Liver (tissue), 9 donors: ENCODE data around the gene KRTAP10-3. TPM values are rescaled to one million over a fixed set of nuclear protein-coding genes. Genes with fewer than 3 reads are reported as not detected.

Experiments used
- DNase-seq: peaks from one replicate; pipeline ENCODE4 v3.0.0-alpha.2; 2017; ENCODE audit warnings: low spot score
- H3K27ac ChIP-seq, 2 donors: one replicate each; pipeline ENCODE4 v1.7.0; 2013; ENCODE audit warnings: inconsistent platforms in 2 of 2, low read length in 2 of 2, control low read depth in 1 of 2, low read depth in 1 of 2, mild to moderate bottlenecking in 1 of 2
- H3K27me3 ChIP-seq, 4 donors: one replicate each; pipeline versions ENCODE4 v1.6.1 to v1.7.0; 2013; ENCODE audit warnings: low read length in 3 of 4, inconsistent platforms in 1 of 4, mild to moderate bottlenecking in 1 of 4, moderate library complexity in 1 of 4; ENCODE audit not compliant: control insufficient read depth in 4 of 4, insufficient read depth in 4 of 4
- H3K36me3 ChIP-seq, 4 donors: one replicate each; pipeline versions ENCODE4 v1.6.1 to v1.7.0; 2013; ENCODE audit warnings: low read length in 3 of 4, mild to moderate bottlenecking in 3 of 4, low read depth in 1 of 4, moderate library complexity in 1 of 4; ENCODE audit not compliant: control insufficient read depth in 4 of 4, insufficient read depth in 3 of 4
- H3K4me1 ChIP-seq, 4 donors: one replicate each; pipeline versions ENCODE4 v1.6.1 to v1.7.0; 2013; ENCODE audit warnings: low read length in 3 of 4, mild to moderate bottlenecking in 3 of 4, moderate library complexity in 1 of 4; ENCODE audit not compliant: control insufficient read depth in 4 of 4, insufficient read depth in 4 of 4
- H3K4me3 ChIP-seq, 3 donors: one replicate each; pipeline versions ENCODE4 v1.6.1 to v1.7.0; 2013; ENCODE audit warnings: low read length in 3 of 3, control low read depth in 1 of 3, low read depth in 1 of 3, mild to moderate bottlenecking in 1 of 3
- H3K9ac ChIP-seq, 2 donors: one replicate each; pipeline ENCODE4 v1.7.0; 2013; ENCODE audit warnings: low read length in 2 of 2, mild to moderate bottlenecking in 2 of 2, moderate library complexity in 2 of 2, control low read depth in 1 of 2, low read depth in 1 of 2
- H3K9me3 ChIP-seq, 4 donors: one replicate each; pipeline versions ENCODE4 v1.6.1 to v1.7.0; 2013; ENCODE audit warnings: low read length in 3 of 4; ENCODE audit not compliant: control insufficient read depth in 4 of 4
- EGR1 ChIP-seq, 2 donors: IDR thresholded peaks; 2 replicates each; pipeline ENCODE4 v1.6.1; 2016 to 2018; ENCODE audit warnings: antibody characterized with exemption in 2 of 2, low read depth in 2 of 2
- FOXA1 ChIP-seq: IDR thresholded peaks from 2 replicates; pipeline ENCODE4 v1.6.1; 2016; ENCODE audit warnings: antibody characterized with exemption
- FOXA2 ChIP-seq: IDR thresholded peaks from 2 replicates; pipeline ENCODE4 v1.6.1; 2016; ENCODE audit warnings: antibody characterized with exemption
- GABPA ChIP-seq, 2 donors: IDR thresholded peaks in 1 of 2; conservative IDR thresholded peaks in 1 of 2; 2 replicates each; pipeline ENCODE4 v1.6.1; 2016; ENCODE audit warnings: antibody characterized with exemption in 2 of 2, mild to moderate bottlenecking in 1 of 2, moderate library complexity in 1 of 2
- HNF4A ChIP-seq, 2 donors: conservative IDR thresholded peaks; 2 replicates each; pipeline ENCODE4 v1.6.1; 2016; ENCODE audit warnings: antibody characterized with exemption in 2 of 2, mild to moderate bottlenecking in 2 of 2
- HNF4G ChIP-seq: IDR thresholded peaks from 2 replicates; pipeline ENCODE4 v1.6.1; 2016; ENCODE audit warnings: antibody characterized with exemption
- JUND ChIP-seq, 2 donors: IDR thresholded peaks; 2 replicates each; pipeline ENCODE4 v1.6.1; 2016; ENCODE audit warnings: antibody characterized with exemption in 2 of 2
- NR2F2 ChIP-seq: IDR thresholded peaks from 2 replicates; pipeline ENCODE4 v1.6.1; 2016; ENCODE audit warnings: antibody characterized with exemption
- RAD21 ChIP-seq, 2 donors: IDR thresholded peaks; 2 replicates each; pipeline ENCODE4 v1.6.1; 2016; ENCODE audit warnings: antibody characterized with exemption in 2 of 2, mild to moderate bottlenecking in 2 of 2
- RXRA ChIP-seq, 2 donors: IDR thresholded peaks; 2 replicates each; pipeline ENCODE4 v1.6.1; 2017 to 2018; ENCODE audit warnings: antibody characterized with exemption in 2 of 2, mild to moderate bottlenecking in 1 of 2
- SP1 ChIP-seq: IDR thresholded peaks from 2 replicates; pipeline ENCODE4 v1.6.1; 2018; ENCODE audit warnings: antibody characterized with exemption, mild to moderate bottlenecking
- TAF1 ChIP-seq: conservative IDR thresholded peaks from 2 replicates; pipeline ENCODE4 v1.6.1; 2016; ENCODE audit warnings: antibody characterized with exemption, mild to moderate bottlenecking
- YY1 ChIP-seq: IDR thresholded peaks from 2 replicates; pipeline ENCODE4 v1.6.1; 2016; ENCODE audit warnings: antibody characterized with exemption, mild to moderate bottlenecking
- WGBS: extraction: QIAGEN DNeasy Blood & Tissue Kit; methylation state at CpG from one replicate; pipeline ENCODE4 v1.1.7; 2013; 5-methylcytosine and 5-hydroxymethylcytosine counted together
- polyA plus RNA-seq, 2 donors: library from polyadenylated mRNA; stranded (reverse) in 1 of 2; unstranded in 1 of 2; fragments of 200-250 nt in 1 of 2; fragments of >200 nt in 1 of 2; fragmentation: Nextera tagmentation in 1 of 2; extraction: Ambion mirVana in 1 of 2; gene quantifications; one replicate each; pipeline versions ENCODE4 v1.2.1 to v1.2.3, GENCODE V29; 2013 to 2015
- total RNA-seq, 2 donors: library from RNA; depleted of rRNA; stranded (reverse); fragments of >200 nt; gene quantifications; one replicate each; pipeline ENCODE4 v1.2.3, GENCODE V29; 2014
- TF ChIP-seq, protein P1 (sequence below): fragments of 150-350 bp; IDR thresholded peaks from 2 replicates; pipeline ENCODE4 v1.5.1; 2017; ENCODE audit warnings: improper control_type of control experiment, low read depth, low read length; ENCODE audit not compliant: missing input control
- TF ChIP-seq, protein P2 (sequence below): IDR thresholded peaks from 2 replicates; pipeline ENCODE4 v1.6.1; 2016; ENCODE audit warnings: antibody characterized with exemption
- TF ChIP-seq, protein P3 (sequence below): IDR thresholded peaks from 2 replicates; pipeline ENCODE4 v1.6.1; 2016; ENCODE audit warnings: antibody characterized with exemption, mild to moderate bottlenecking
- TF ChIP-seq, protein P4 (sequence below): IDR thresholded peaks from 2 replicates; pipeline ENCODE4 v1.6.1; 2016; ENCODE audit warnings: antibody characterized with exemption
- TF ChIP-seq, protein P5 (sequence below): IDR thresholded peaks from 2 replicates; pipeline ENCODE4 v1.6.1; 2016; ENCODE audit warnings: antibody characterized with exemption
- donor health status: healthy.
- donor health status: healthy.
- donor health status: healthy.
- donor health status: healthy.
- donor health status: healthy.

The KRTAP10-3 gene, protein sequence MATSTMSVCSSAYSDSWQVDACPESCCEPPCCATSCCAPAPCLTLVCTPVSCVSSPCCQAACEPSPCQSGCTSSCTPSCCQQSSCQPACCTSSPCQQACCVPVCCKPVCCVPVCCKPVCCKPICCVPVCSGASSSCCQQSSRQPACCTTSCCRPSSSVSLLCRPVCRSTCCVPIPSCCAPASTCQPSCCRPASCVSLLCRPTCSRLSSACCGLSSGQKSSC
- total RNA-seq = not detected
- not detected for polyA plus RNA-seq

DNA sequence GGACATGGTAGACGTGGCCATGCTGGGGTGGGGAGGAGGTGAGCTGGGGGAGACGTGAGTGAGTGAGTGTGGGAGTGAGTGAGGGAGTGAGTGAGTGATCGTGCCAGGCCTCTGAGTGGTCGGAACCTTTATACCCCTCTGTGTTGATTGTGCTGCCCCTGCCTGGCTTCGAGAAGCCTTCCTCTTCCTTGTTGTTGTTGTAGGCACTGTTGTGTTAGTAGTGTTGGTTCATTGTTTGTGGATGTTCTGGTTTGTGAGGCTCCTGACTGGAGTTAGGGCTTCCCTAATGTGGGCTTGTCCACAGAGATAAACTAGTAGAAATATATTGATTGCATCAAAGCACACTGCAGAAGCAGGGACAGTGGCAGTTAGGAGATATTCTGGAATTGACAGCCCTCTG is at the start of gene KRTAP10-3:
Gene KRTAP10-3, minus strand, starts transcription at position 101 of the 400 bp plus-strand sequence. Its CDS starts 80 bp downstream, at position 21.
- no peaks in the 10 kb centered on the region for H3K36me3 ChIP-seq
- H3K27me3 ChIP-seq = no peaks in the 10 kb centered on the region
- H3K4me1 ChIP-seq = peaks cover 0 to 4% (median 0%) of the 10 kb centered on the region in 4 donors
- WGBS = 74% methylated on average over 5 of the region's 5 CpGs
- DNase-seq = peak; percentile 19
- no peak within 1 kb of the TSS for H3K4me3 ChIP-seq
- no peak within 1 kb of the TSS for H3K9ac ChIP-seq
- H3K27ac ChIP-seq = no peak within 1 kb of the TSS
- H3K9me3 ChIP-seq = no peaks in the 10 kb centered on the region
- TF ChIP-seq HNF4G = no peak

DNA sequence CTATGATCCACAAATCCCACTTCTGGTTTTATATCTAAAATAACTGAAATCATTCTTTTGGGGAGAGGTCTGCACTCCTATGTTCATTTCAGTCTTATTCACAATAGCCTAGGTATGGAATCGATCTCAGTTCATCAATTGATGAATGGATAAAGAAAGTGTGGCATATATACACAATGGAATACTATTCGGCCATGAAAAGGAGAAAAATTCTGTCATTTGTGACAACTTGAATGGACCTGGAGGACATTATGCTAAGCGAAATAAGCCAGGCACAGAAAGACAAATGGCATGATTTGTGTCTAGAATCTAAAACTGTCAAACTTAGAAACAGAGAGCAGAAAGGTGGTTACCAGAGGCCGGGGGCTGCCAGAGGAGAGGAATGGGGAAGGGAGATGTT is 47.9 kb upstream of the KRTAP10-3 start:
- Histone ChIP-seq H3K9me3 (peaks cover 1 to 16% (median 5%) of the 10 kb centered on the region in 4 donors), H3K9ac (no peak overlapping the region), H3K4me1 (no peaks in the 10 kb centered on the region), H3K27me3 (no peaks in the 10 kb centered on the region), H3K36me3 (no peaks in the 10 kb centered on the region), H3K27ac (no peak overlapping the region), H3K4me3 (no peak overlapping the region)
- TF ChIP-seq JUND (IDR thresholded peaks at IDR 0.05) = no peak
- TF ChIP-seq EGR1 (IDR thresholded peaks at IDR 0.05; ENCODE audit: low read depth in 2 of 2) = no peak
- TF ChIP-seq, protein P1, sequence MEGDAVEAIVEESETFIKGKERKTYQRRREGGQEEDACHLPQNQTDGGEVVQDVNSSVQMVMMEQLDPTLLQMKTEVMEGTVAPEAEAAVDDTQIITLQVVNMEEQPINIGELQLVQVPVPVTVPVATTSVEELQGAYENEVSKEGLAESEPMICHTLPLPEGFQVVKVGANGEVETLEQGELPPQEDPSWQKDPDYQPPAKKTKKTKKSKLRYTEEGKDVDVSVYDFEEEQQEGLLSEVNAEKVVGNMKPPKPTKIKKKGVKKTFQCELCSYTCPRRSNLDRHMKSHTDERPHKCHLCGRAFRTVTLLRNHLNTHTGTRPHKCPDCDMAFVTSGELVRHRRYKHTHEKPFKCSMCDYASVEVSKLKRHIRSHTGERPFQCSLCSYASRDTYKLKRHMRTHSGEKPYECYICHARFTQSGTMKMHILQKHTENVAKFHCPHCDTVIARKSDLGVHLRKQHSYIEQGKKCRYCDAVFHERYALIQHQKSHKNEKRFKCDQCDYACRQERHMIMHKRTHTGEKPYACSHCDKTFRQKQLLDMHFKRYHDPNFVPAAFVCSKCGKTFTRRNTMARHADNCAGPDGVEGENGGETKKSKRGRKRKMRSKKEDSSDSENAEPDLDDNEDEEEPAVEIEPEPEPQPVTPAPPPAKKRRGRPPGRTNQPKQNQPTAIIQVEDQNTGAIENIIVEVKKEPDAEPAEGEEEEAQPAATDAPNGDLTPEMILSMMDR = no peak
- TF ChIP-seq, protein P2, sequence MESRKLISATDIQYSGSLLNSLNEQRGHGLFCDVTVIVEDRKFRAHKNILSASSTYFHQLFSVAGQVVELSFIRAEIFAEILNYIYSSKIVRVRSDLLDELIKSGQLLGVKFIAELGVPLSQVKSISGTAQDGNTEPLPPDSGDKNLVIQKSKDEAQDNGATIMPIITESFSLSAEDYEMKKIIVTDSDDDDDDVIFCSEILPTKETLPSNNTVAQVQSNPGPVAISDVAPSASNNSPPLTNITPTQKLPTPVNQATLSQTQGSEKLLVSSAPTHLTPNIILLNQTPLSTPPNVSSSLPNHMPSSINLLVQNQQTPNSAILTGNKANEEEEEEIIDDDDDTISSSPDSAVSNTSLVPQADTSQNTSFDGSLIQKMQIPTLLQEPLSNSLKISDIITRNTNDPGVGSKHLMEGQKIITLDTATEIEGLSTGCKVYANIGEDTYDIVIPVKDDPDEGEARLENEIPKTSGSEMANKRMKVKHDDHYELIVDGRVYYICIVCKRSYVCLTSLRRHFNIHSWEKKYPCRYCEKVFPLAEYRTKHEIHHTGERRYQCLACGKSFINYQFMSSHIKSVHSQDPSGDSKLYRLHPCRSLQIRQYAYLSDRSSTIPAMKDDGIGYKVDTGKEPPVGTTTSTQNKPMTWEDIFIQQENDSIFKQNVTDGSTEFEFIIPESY = no peak
- TF ChIP-seq GABPA (IDR thresholded peaks at IDR 0.05 in 1 of 2, conservative IDR thresholded peaks at IDR 0.05 in 1 of 2) = no peak
- no peak for TF ChIP-seq SP1
- no peak for TF ChIP-seq YY1
- no peak for TF ChIP-seq FOXA1
- TF ChIP-seq, protein P3, sequence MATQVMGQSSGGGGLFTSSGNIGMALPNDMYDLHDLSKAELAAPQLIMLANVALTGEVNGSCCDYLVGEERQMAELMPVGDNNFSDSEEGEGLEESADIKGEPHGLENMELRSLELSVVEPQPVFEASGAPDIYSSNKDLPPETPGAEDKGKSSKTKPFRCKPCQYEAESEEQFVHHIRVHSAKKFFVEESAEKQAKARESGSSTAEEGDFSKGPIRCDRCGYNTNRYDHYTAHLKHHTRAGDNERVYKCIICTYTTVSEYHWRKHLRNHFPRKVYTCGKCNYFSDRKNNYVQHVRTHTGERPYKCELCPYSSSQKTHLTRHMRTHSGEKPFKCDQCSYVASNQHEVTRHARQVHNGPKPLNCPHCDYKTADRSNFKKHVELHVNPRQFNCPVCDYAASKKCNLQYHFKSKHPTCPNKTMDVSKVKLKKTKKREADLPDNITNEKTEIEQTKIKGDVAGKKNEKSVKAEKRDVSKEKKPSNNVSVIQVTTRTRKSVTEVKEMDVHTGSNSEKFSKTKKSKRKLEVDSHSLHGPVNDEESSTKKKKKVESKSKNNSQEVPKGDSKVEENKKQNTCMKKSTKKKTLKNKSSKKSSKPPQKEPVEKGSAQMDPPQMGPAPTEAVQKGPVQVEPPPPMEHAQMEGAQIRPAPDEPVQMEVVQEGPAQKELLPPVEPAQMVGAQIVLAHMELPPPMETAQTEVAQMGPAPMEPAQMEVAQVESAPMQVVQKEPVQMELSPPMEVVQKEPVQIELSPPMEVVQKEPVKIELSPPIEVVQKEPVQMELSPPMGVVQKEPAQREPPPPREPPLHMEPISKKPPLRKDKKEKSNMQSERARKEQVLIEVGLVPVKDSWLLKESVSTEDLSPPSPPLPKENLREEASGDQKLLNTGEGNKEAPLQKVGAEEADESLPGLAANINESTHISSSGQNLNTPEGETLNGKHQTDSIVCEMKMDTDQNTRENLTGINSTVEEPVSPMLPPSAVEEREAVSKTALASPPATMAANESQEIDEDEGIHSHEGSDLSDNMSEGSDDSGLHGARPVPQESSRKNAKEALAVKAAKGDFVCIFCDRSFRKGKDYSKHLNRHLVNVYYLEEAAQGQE = no peak
- TF ChIP-seq TAF1 = no peak
- TF ChIP-seq NR2F2 = no peak
- TF ChIP-seq, protein P4, sequence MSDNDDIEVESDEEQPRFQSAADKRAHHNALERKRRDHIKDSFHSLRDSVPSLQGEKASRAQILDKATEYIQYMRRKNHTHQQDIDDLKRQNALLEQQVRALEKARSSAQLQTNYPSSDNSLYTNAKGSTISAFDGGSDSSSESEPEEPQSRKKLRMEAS = no peak
- TF ChIP-seq FOXA2 = no peak
- no peak for TF ChIP-seq RAD21 (IDR thresholded peaks at IDR 0.05)
- TF ChIP-seq RXRA (IDR thresholded peaks at IDR 0.05) = no peak
- TF ChIP-seq, protein P5, sequence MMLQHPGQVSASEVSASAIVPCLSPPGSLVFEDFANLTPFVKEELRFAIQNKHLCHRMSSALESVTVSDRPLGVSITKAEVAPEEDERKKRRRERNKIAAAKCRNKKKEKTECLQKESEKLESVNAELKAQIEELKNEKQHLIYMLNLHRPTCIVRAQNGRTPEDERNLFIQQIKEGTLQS = no peak
- TF ChIP-seq HNF4G = no peak
- no peak for TF ChIP-seq HNF4A (conservative IDR thresholded peaks at IDR 0.05)
- WGBS = 75% methylated on average over 4 of the region's 4 CpGs
- peak; percentile 2 for DNase-seq
